ENCODE measurements around the gene RBMS2.

GRCh38 chr12:56479625-56480024 lies 42.0 kb upstream of the RBMS2 start:
- TF ChIP-seq POLR2A (IDR thresholded peaks at IDR 0.05) (no peak), CTCF (IDR thresholded peaks at IDR 0.05) (no peak)
